ENCODE measurements around the gene REEP6. TPM values are rescaled to one million over a fixed set of nuclear protein-coding genes. Genes with fewer than 3 reads are reported as not detected.

Gene REEP6
- 0.26 and 0.51 TPM in 2 replicates for total RNA-seq

- no peak for DNase-seq (ENCODE audit: low read depth in 2 of 2)
Observed at GRCh38 chr19:1491114-1491848, at the start of gene REEP6. Gene REEP6, plus strand, starts transcription at chr19:1491181. Its CDS starts 89 bp downstream, at chr19:1491270.

- no peak for DNase-seq (ENCODE audit: low read depth in 2 of 2)
Observed at GRCh38 chr19:1441677-1442438, 49.1 kb upstream of the REEP6 start.

- DNase-seq (ENCODE audit: low read depth in 2 of 2): peak in 1 of 2 donors; percentile 52
Observed at GRCh38 chr19:1445185-1445931, 45.6 kb upstream of the REEP6 start.

- no peak for DNase-seq (ENCODE audit: low read depth in 2 of 2)
Observed at GRCh38 chr19:1445932-1446712, 44.9 kb upstream of the REEP6 start.

- DNase-seq (ENCODE audit: low read depth in 2 of 2): peak in 1 of 2 donors; percentile 25
Observed at GRCh38 chr19:1446713-1447481, 44.1 kb upstream of the REEP6 start.

- no peak for DNase-seq (ENCODE audit: low read depth in 2 of 2)
Observed at GRCh38 chr19:1447504-1447903, 43.5 kb upstream of the REEP6 start.

- no peak for DNase-seq (ENCODE audit: low read depth in 2 of 2)
Observed at GRCh38 chr19:1447944-1448343, 43.0 kb upstream of the REEP6 start.

- peak in 1 of 2 donors; percentile 35 for DNase-seq (ENCODE audit: low read depth in 2 of 2)
Observed at GRCh38 chr19:1449467-1450442, 41.2 kb upstream of the REEP6 start, which contains the start of gene APC2. Gene APC2, plus strand, starts transcription at chr19:1450121. Its CDS starts 2,881 bp downstream, at chr19:1453002.

- no peak for DNase-seq (ENCODE audit: low read depth in 2 of 2)
Observed at GRCh38 chr19:1450735-1451731, 39.9 kb upstream of the REEP6 start.

- DNase-seq (ENCODE audit: low read depth in 2 of 2): no peak
Observed at GRCh38 chr19:1451916-1452801, 38.8 kb upstream of the REEP6 start.

- no peak for DNase-seq (ENCODE audit: low read depth in 2 of 2)
Observed at GRCh38 chr19:1452802-1453524, 38.0 kb upstream of the REEP6 start.

- DNase-seq (ENCODE audit: low read depth in 2 of 2): peak in 1 of 2 donors; percentile 33
Observed at GRCh38 chr19:1453525-1454364, 37.2 kb upstream of the REEP6 start.

GRCh38 chr19:1455002-1455335 is 36.0 kb upstream of the REEP6 start:
- peak in 1 of 2 donors; percentile 81 for DNase-seq (ENCODE audit: low read depth in 2 of 2)

GRCh38 chr19:1455336-1456120 is 35.5 kb upstream of the REEP6 start:
- peak in 1 of 2 donors; percentile 54 for DNase-seq (ENCODE audit: low read depth in 2 of 2)
